ENCODE data around the gene INAVA. TPM values are rescaled to one million over a fixed set of nuclear protein-coding genes. Genes with fewer than 3 reads are reported as not detected.

Gene INAVA
- total and polyA plus RNA-seq, 4 donors = 0.19 to 3.1 (median 0.50) TPM

GRCh38 chr1:200909071-200909470 lies 14.4 kb downstream of the INAVA start (continued):
- TF ChIP-seq ZBTB33 (IDR thresholded peaks at IDR 0.05) = no peak
- no peak for TF ChIP-seq NR2F2 (IDR thresholded peaks at IDR 0.05)
- no peak for TF ChIP-seq FOXA1 (IDR thresholded peaks at IDR 0.05)
- TF ChIP-seq HNF4G (IDR thresholded peaks at IDR 0.05) = no peak

- WGBS = 80% methylated on average over 4 of the region's 4 CpGs
- no peak for DNase-seq (ENCODE audit: low spot score)
Observed at GRCh38 chr1:200909757-200910239, 15.1 kb downstream of the INAVA start.

More at GRCh38 chr1:200909757-200910239, 15.1 kb downstream of the INAVA start:
- Histone ChIP-seq H3K36me3 (ENCODE audit: control insufficient read depth in 4 of 4, insufficient read depth in 3 of 4, low read depth in 1 of 4, low read length in 3 of 4) (no peaks in the 10 kb centered on the region), H3K9ac (ENCODE audit: low read depth in 1 of 2, low read length in 2 of 2) (no peak overlapping the region), H3K4me1 (ENCODE audit: control insufficient read depth in 4 of 4, insufficient read depth in 4 of 4, low read length in 3 of 4) (no peaks in the 10 kb centered on the region), H3K27me3 (ENCODE audit: control insufficient read depth in 4 of 4, insufficient read depth in 4 of 4, low read length in 3 of 4) (no peaks in the 10 kb centered on the region), H3K4me3 (ENCODE audit: low read depth in 1 of 3, low read length in 3 of 3) (no peak overlapping the region), H3K9me3 (ENCODE audit: control insufficient read depth in 4 of 4, low read length in 3 of 4) (no peaks in the 10 kb centered on the region), H3K27ac (ENCODE audit: low read depth in 1 of 2, low read length in 2 of 2) (no peak overlapping the region)
- TF ChIP-seq RXRA (IDR thresholded peaks at IDR 0.05) (no peak), CTCF (IDR thresholded peaks at IDR 0.05; ENCODE audit: low read depth, low read length, missing input control) (no peak), FOXA2 (IDR thresholded peaks at IDR 0.05) (no peak), ZBTB33 (IDR thresholded peaks at IDR 0.05) (no peak)
- TF ChIP-seq, protein P1, sequence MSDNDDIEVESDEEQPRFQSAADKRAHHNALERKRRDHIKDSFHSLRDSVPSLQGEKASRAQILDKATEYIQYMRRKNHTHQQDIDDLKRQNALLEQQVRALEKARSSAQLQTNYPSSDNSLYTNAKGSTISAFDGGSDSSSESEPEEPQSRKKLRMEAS (IDR thresholded peaks at IDR 0.05) = no peak
- TF ChIP-seq, protein P2, sequence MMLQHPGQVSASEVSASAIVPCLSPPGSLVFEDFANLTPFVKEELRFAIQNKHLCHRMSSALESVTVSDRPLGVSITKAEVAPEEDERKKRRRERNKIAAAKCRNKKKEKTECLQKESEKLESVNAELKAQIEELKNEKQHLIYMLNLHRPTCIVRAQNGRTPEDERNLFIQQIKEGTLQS (IDR thresholded peaks at IDR 0.05) = no peak

All from liver (tissue), 9 donors.